Karpas-422 (cell line): Measurements from ENCODE around the gene ZNF304. TPM values are rescaled to one million over a fixed set of nuclear protein-coding genes. Genes with fewer than 3 reads are reported as not detected.

Source experiments
- DNase-seq: peaks from one replicate; pipeline ENCODE4 v3.0.0-alpha.2; 2015
- H2AFZ ChIP-seq: fragments of 200-600 bp; sonication (generic); 2 replicates; pipeline ENCODE4 v1.6.1; 2014; ENCODE audit warnings: antibody characterized with exemption, low read length, mixed read lengths
- H3K27ac ChIP-seq: fragments of 200-600 bp; sonication (generic); 2 replicates; pipeline ENCODE4 v1.5.1; 2014; ENCODE audit warnings: mild to moderate bottlenecking, low read length, moderate library complexity
- H3K27me3 ChIP-seq: fragments of 200-600 bp; sonication (generic); 2 replicates; pipeline ENCODE4 v1.6.1; 2014; ENCODE audit warnings: low read length, mixed read lengths
- H3K36me3 ChIP-seq: fragments of 200-600 bp; sonication (generic); 2 replicates; pipeline ENCODE4 v1.6.1; 2014; ENCODE audit warnings: low read length, mixed read lengths; ENCODE audit not compliant: insufficient read depth
- H3K4me1 ChIP-seq: fragments of 200-600 bp; sonication (generic); 2 replicates; pipeline ENCODE4 v1.6.1; 2014; ENCODE audit warnings: mild to moderate bottlenecking, low read length, mixed read lengths
- H3K4me2 ChIP-seq: fragments of 200-600 bp; sonication (generic); 2 replicates; pipeline ENCODE4 v1.6.1; 2014; ENCODE audit warnings: low read length, low read depth, mild to moderate bottlenecking; ENCODE audit not compliant: poor library complexity, severe bottlenecking
- H3K4me3 ChIP-seq: fragments of 200-600 bp; sonication (generic); 2 replicates; pipeline ENCODE4 v1.5.1; 2014; ENCODE audit warnings: mild to moderate bottlenecking, antibody characterized with exemption, low read length, mixed read lengths
- H3K79me2 ChIP-seq: fragments of 200-600 bp; sonication (generic); 2 replicates; pipeline ENCODE4 v1.6.1; 2014; ENCODE audit warnings: mild to moderate bottlenecking, low read length, mixed read lengths
- H3K9ac ChIP-seq: fragments of 200-600 bp; sonication (generic); 2 replicates; pipeline ENCODE4 v1.6.0; 2014; ENCODE audit warnings: low read length
- H3K9me2 ChIP-seq: fragments of 200-600 bp; sonication (generic), shearing (Covaris generic); replicated peaks from 2 replicates; pipeline ENCODE4 v1.6.0; 2014; ENCODE audit warnings: mild to moderate bottlenecking, low read length, moderate library complexity; ENCODE audit not compliant: insufficient read depth
- H3K9me3 ChIP-seq: fragments of 300-700, 200-600 bp; sonication (generic); 2 replicates; pipeline ENCODE4 v1.6.1; 2014; ENCODE audit warnings: low read length, mixed read lengths
- H4K20me1 ChIP-seq: fragments of 200-600 bp; sonication (generic); 2 replicates; pipeline ENCODE4 v1.6.1; 2014; ENCODE audit warnings: mild to moderate bottlenecking, antibody characterized with exemption, low read length, low read depth; ENCODE audit not compliant: insufficient read depth
- total RNA-seq: library from RNA; depleted of rRNA; stranded (reverse); fragments of >200 nt; shearing (Covaris generic); gene quantifications from 2 replicates; pipeline ENCODE4 v1.2.3, GENCODE V29; 2014; ENCODE audit warnings: low replicate concordance

ZNF304 gene
- total RNA-seq, 1 experiment from 2014 or later: 10.0 TPM

- Histone ChIP-seq H3K4me2 (peak overlapping the region; percentile 75), H3K79me2 (peaks cover 42% of the 10 kb centered on the region), H3K4me1 (peaks cover 17% of the 10 kb centered on the region), H3K27me3 (no peaks in the 10 kb centered on the region), H3K4me3 (peak overlapping the region; percentile 82), H2AFZ (peak overlapping the region; percentile 61), H3K9me3 (peaks cover 38% of the 10 kb centered on the region), H3K36me3 (peaks cover 21% of the 10 kb centered on the region), H4K20me1 (no peaks in the 10 kb centered on the region), H3K9ac (peak overlapping the region; percentile 55), H3K27ac (peak overlapping the region; percentile 38), H3K9me2 (no peaks in the 10 kb centered on the region)
- no peak for DNase-seq
Measured at GRCh38 chr19:57389194-57389729, 38.2 kb downstream of the ZNF304 start.

- no peaks in the 10 kb centered on the region for H3K27me3 ChIP-seq
- H4K20me1 ChIP-seq: no peaks in the 10 kb centered on the region
- peak within 1 kb of the TSS; percentile 70 for H2AFZ ChIP-seq
- H3K79me2 ChIP-seq: peaks cover 46% of the 10 kb centered on the region
- DNase-seq: peak; percentile 100
- H3K27ac ChIP-seq: peak within 1 kb of the TSS; percentile 48
- H3K9me3 ChIP-seq: peaks cover 38% of the 10 kb centered on the region
- peaks cover 17% of the 10 kb centered on the region for H3K4me1 ChIP-seq
- H3K9me2 ChIP-seq: no peaks in the 10 kb centered on the region
- peak within 1 kb of the TSS; percentile 82 for H3K4me3 ChIP-seq
- H3K4me2 ChIP-seq: peak within 1 kb of the TSS; percentile 75
- H3K9ac ChIP-seq: peak within 1 kb of the TSS; percentile 86
- H3K36me3 ChIP-seq: peaks cover 25% of the 10 kb centered on the region
Measured at GRCh38 chr19:57389730-57390598, 38.9 kb downstream of the ZNF304 start, which contains the start of gene ZNF548. ZNF548 (plus strand) TSS chr19:57389854; CDS start chr19:57390100, 246 bp downstream.

GRCh38 chr19:57395710-57396109 is 44.6 kb downstream of the ZNF304 start:
- Histone ChIP-seq H2AFZ (no peak overlapping the region), H3K79me2 (peaks cover 54% of the 10 kb centered on the region), H4K20me1 (no peaks in the 10 kb centered on the region), H3K9me2 (no peaks in the 10 kb centered on the region), H3K4me3 (no peak overlapping the region), H3K27ac (no peak overlapping the region), H3K4me2 (no peak overlapping the region), H3K36me3 (peaks cover 76% of the 10 kb centered on the region), H3K9ac (no peak overlapping the region), H3K27me3 (no peaks in the 10 kb centered on the region), H3K9me3 (peaks cover 59% of the 10 kb centered on the region), H3K4me1 (peaks cover 6% of the 10 kb centered on the region)
- no peak for DNase-seq

GRCh38 chr19:57398868-57399267 is 47.8 kb downstream of the ZNF304 start:
- no peak overlapping the region for H3K9ac ChIP-seq
- no peak overlapping the region for H3K4me2 ChIP-seq
- H3K36me3 ChIP-seq: peaks cover 81% of the 10 kb centered on the region
- peaks cover 3% of the 10 kb centered on the region for H3K4me1 ChIP-seq
- H3K4me3 ChIP-seq: no peak overlapping the region
- H3K9me3 ChIP-seq: peaks cover 62% of the 10 kb centered on the region
- no peaks in the 10 kb centered on the region for H4K20me1 ChIP-seq
- no peak overlapping the region for H2AFZ ChIP-seq
- H3K27ac ChIP-seq: no peak overlapping the region
- H3K27me3 ChIP-seq: no peaks in the 10 kb centered on the region
- no peak for DNase-seq
- peaks cover 25% of the 10 kb centered on the region for H3K79me2 ChIP-seq
- H3K9me2 ChIP-seq: no peaks in the 10 kb centered on the region

GRCh38 chr19:57403737-57404563 is 52.9 kb downstream of the ZNF304 start:
- H3K4me2 ChIP-seq: no peak overlapping the region
- DNase-seq: no peak

GRCh38 chr19:57406516-57407123 is 55.5 kb downstream of the ZNF304 start:
- Histone ChIP-seq H4K20me1 (no peaks in the 10 kb centered on the region), H3K79me2 (peaks cover 6% of the 10 kb centered on the region), H3K9me3 (peaks cover 27% of the 10 kb centered on the region), H3K4me3 (no peak overlapping the region), H3K4me1 (peaks cover 18% of the 10 kb centered on the region), H3K27me3 (no peaks in the 10 kb centered on the region), H3K36me3 (peaks cover 17% of the 10 kb centered on the region; the same call in 1 of the 2 replicates), H2AFZ (no peak overlapping the region), H3K9me2 (no peaks in the 10 kb centered on the region), H3K4me2 (no peak overlapping the region), H3K27ac (no peak overlapping the region), H3K9ac (no peak overlapping the region)
- peak; percentile 94 for DNase-seq

More at GRCh38 chr19:57403737-57404563, 52.9 kb downstream of the ZNF304 start:
- Histone ChIP-seq H3K27ac (no peak overlapping the region), H3K36me3 (peaks cover 37% of the 10 kb centered on the region), H3K9me3 (peaks cover 37% of the 10 kb centered on the region), H3K9ac (no peak overlapping the region), H4K20me1 (no peaks in the 10 kb centered on the region), H3K27me3 (no peaks in the 10 kb centered on the region), H3K4me3 (no peak overlapping the region), H2AFZ (no peak overlapping the region), H3K79me2 (no peaks in the 10 kb centered on the region; the same call in 1 of the 2 replicates), H3K4me1 (peaks cover 9% of the 10 kb centered on the region), H3K9me2 (no peaks in the 10 kb centered on the region)
